Vagina (tissue), 2 donors: ENCODE results near the gene FBXW11. TPM values are rescaled to one million over a fixed set of nuclear protein-coding genes. Genes with fewer than 3 reads are reported as not detected.

Experiments
- DNase-seq, 2 donors: peaks; one replicate each; pipeline ENCODE4 v3.0.0-alpha.2; 2017; ENCODE audit errors: extremely low spot score in 2 of 2
- H3K27ac ChIP-seq: fragments of 200-600 bp; sonication (generic); one replicate; pipeline ENCODE4 v1.5.1; 2019
- H3K27me3 ChIP-seq: fragments of 200-600 bp; sonication (generic); one replicate; pipeline ENCODE4 v1.5.1; 2019
- H3K36me3 ChIP-seq, 2 donors: fragments of 200-600 bp; sonication (generic); one replicate each; pipeline ENCODE4 v1.5.1; 2017 to 2019
- H3K4me1 ChIP-seq: fragments of 200-600 bp; sonication (generic); one replicate; pipeline ENCODE4 v1.5.1; 2019
- H3K4me3 ChIP-seq, 2 donors: fragments of 200-600 bp; sonication (generic); 1 replicate in 1 of 2; 2 replicates in 1 of 2; pipeline ENCODE4 v1.5.1; 2016 to 2019
- H3K9me3 ChIP-seq: fragments of 200-600 bp; sonication (generic); one replicate; pipeline ENCODE4 v1.5.1; 2019
- POLR2A ChIP-seq, 2 donors: fragments of 450-650 bp; IDR thresholded peaks; one replicate each; pipeline ENCODE4 v1.6.1; 2017; ENCODE audit warnings: antibody characterized with exemption in 2 of 2, mild to moderate bottlenecking in 2 of 2, moderate library complexity in 2 of 2
- POLR2AphosphoS5 ChIP-seq, 2 donors: sonication (generic); formaldehyde crosslinking; IDR thresholded peaks; one replicate each; pipeline ENCODE4 v1.9.0; 2017; ENCODE audit warnings: antibody characterized with exemption in 2 of 2, mild to moderate bottlenecking in 2 of 2, low read depth in 1 of 2; ENCODE audit not compliant: insufficient read depth in 1 of 2
- intact Hi-C: fragments of 100-400 bp; cut with DNase I; formaldehyde crosslinking; loops from one replicate; pipeline ENCODE4 v1.15.1; 2023
- total RNA-seq: library from RNA; depleted of rRNA; stranded (reverse); fragments of >200 nt; gene quantifications from one replicate; pipeline ENCODE4 v1.2.3, GENCODE V29; 2016
- TF ChIP-seq, protein P1 (sequence below), 3 experiments: fragments of 450-650 bp in 2 of 3; fragments of 200-600 bp in 1 of 3; sonication (generic) in 1 of 3; IDR thresholded peaks; one replicate each; pipeline ENCODE4 v1.5.1; 2017 to 2019; ENCODE audit warnings: antibody characterized with exemption in 3 of 3, mild to moderate bottlenecking in 2 of 3, moderate library complexity in 2 of 3

Gene FBXW11
- total RNA-seq, 1 donor from 2014 or later: 40.5 TPM

DNA sequence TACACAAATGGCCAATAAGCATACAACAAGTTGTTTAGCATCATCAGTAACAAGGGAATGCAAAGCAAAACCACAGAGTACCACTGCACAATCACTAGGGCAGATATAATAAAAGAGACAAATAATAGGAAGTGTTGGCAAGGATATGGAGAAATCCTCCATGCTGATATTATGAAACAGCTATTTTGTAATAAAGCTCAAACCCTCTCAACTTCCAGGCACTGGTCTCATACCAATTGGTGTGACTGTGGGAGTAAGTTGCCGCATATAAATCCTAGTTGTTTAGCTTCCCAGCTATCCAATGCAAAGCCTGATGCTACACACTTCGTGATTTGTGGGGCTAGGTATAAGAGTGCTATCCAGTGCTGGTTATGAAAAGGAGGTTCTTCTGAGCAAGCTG is 132.2 kb downstream of the FBXW11 start:
- TF ChIP-seq POLR2AphosphoS5 (IDR thresholded peaks at IDR 0.05; ENCODE audit: insufficient read depth in 1 of 2, low read depth in 1 of 2): no peak
- TF ChIP-seq POLR2A (IDR thresholded peaks at IDR 0.05): no peak
- TF ChIP-seq, protein P1, sequence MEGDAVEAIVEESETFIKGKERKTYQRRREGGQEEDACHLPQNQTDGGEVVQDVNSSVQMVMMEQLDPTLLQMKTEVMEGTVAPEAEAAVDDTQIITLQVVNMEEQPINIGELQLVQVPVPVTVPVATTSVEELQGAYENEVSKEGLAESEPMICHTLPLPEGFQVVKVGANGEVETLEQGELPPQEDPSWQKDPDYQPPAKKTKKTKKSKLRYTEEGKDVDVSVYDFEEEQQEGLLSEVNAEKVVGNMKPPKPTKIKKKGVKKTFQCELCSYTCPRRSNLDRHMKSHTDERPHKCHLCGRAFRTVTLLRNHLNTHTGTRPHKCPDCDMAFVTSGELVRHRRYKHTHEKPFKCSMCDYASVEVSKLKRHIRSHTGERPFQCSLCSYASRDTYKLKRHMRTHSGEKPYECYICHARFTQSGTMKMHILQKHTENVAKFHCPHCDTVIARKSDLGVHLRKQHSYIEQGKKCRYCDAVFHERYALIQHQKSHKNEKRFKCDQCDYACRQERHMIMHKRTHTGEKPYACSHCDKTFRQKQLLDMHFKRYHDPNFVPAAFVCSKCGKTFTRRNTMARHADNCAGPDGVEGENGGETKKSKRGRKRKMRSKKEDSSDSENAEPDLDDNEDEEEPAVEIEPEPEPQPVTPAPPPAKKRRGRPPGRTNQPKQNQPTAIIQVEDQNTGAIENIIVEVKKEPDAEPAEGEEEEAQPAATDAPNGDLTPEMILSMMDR (IDR thresholded peaks at IDR 0.05): no peak
- H3K27me3 ChIP-seq: no peaks in the 10 kb centered on the region
- H3K27ac ChIP-seq: no peak overlapping the region
- peaks cover 0 to 57% of the 10 kb centered on the region in 2 donors for H3K36me3 ChIP-seq
- intact Hi-C loops: loop anchor here (2.0 kb wide), 1 partner anchor 67 kb away; no protein-coding TSS in a partner anchor
- H3K9me3 ChIP-seq: no peaks in the 10 kb centered on the region
- no peak overlapping the region for H3K4me3 ChIP-seq
- H3K4me1 ChIP-seq: no peaks in the 10 kb centered on the region
- DNase-seq: no peak

GRCh38 chr5:171872666-171873065 is 133.8 kb downstream of the FBXW11 start:
- Histone ChIP-seq H3K4me3 (no peak overlapping the region), H3K27me3 (no peaks in the 10 kb centered on the region), H3K36me3 (peaks cover 0 to 65% of the 10 kb centered on the region in 2 donors), H3K4me1 (no peaks in the 10 kb centered on the region), H3K9me3 (no peaks in the 10 kb centered on the region), H3K27ac (no peak overlapping the region)
- intact Hi-C loops: no loop called here
- no peak for DNase-seq
- TF ChIP-seq, protein P1 (IDR thresholded peaks at IDR 0.05): no peak
- TF ChIP-seq POLR2AphosphoS5 (IDR thresholded peaks at IDR 0.05; ENCODE audit: insufficient read depth in 1 of 2, low read depth in 1 of 2): no peak
- no peak for TF ChIP-seq POLR2A (IDR thresholded peaks at IDR 0.05)

GRCh38 chr5:171871711-171872110 is 134.7 kb downstream of the FBXW11 start:
- Histone ChIP-seq H3K4me3 (no peak overlapping the region), H3K36me3 (peaks cover 0 to 57% of the 10 kb centered on the region in 2 donors)
- intact Hi-C loops: no loop called here

DNA sequence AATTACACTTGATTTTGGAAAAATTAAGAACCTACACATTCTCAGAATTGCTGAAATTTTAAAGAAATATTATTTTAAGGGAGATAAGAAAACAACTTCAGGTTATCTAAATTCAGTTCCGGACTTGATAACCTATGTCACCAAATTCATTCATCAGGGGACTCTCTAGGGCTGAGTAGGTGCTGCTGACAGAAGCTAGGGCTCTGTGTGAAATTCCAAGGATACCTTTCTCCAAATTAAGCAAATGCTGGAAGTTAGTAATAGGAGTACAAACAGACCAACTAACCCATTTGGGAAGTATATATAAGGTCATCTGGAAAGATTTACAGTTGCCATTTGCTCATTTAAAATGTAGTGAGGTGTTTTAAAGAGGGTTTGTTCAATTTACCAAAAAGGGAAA is 136.5 kb downstream of the FBXW11 start:
- Histone ChIP-seq H3K9me3 (no peaks in the 10 kb centered on the region), H3K27ac (no peak overlapping the region), H3K27me3 (no peaks in the 10 kb centered on the region), H3K4me1 (no peaks in the 10 kb centered on the region), H3K36me3 (peaks cover 0 to 43% of the 10 kb centered on the region in 2 donors), H3K4me3 (no peak overlapping the region)
- no peak for DNase-seq
- no peak for TF ChIP-seq POLR2AphosphoS5 (IDR thresholded peaks at IDR 0.05; ENCODE audit: insufficient read depth in 1 of 2, low read depth in 1 of 2)
- TF ChIP-seq POLR2A (IDR thresholded peaks at IDR 0.05): no peak
- TF ChIP-seq, protein P1 (IDR thresholded peaks at IDR 0.05): no peak
- intact Hi-C loops: no loop called here

More at GRCh38 chr5:171871711-171872110, 134.7 kb downstream of the FBXW11 start:
- Histone ChIP-seq H3K27me3 (no peaks in the 10 kb centered on the region), H3K9me3 (no peaks in the 10 kb centered on the region), H3K27ac (no peak overlapping the region), H3K4me1 (no peaks in the 10 kb centered on the region)
- TF ChIP-seq POLR2A (IDR thresholded peaks at IDR 0.05): no peak
- TF ChIP-seq POLR2AphosphoS5 (IDR thresholded peaks at IDR 0.05; ENCODE audit: insufficient read depth in 1 of 2, low read depth in 1 of 2): no peak
- TF ChIP-seq, protein P1 (IDR thresholded peaks at IDR 0.05): no peak
- no peak for DNase-seq

GRCh38 chr5:171868236-171868635 is 138.2 kb downstream of the FBXW11 start:
- Histone ChIP-seq H3K4me3 (no peak overlapping the region), H3K27ac (no peak overlapping the region), H3K36me3 (peaks cover 0 to 39% of the 10 kb centered on the region in 2 donors), H3K9me3 (no peaks in the 10 kb centered on the region), H3K27me3 (no peaks in the 10 kb centered on the region), H3K4me1 (no peaks in the 10 kb centered on the region)
- TF ChIP-seq, protein P1 (IDR thresholded peaks at IDR 0.05): no peak
- no peak for TF ChIP-seq POLR2A (IDR thresholded peaks at IDR 0.05)
- TF ChIP-seq POLR2AphosphoS5 (IDR thresholded peaks at IDR 0.05; ENCODE audit: insufficient read depth in 1 of 2, low read depth in 1 of 2): no peak
- DNase-seq: no peak
- intact Hi-C loops: no loop called here
